CD4-positive, alpha-beta T cell (primary cell): ENCODE data around the gene CD63. TPM values are rescaled to one million over a fixed set of nuclear protein-coding genes. Genes with fewer than 3 reads are reported as not detected.

ENCODE experiments used
- ATAC-seq: fragments of 200-7000 bp; cut with Tn5 transposase; one replicate; pipeline ENCODE4 v1.10.0; 2022; ENCODE audit warnings: mild to moderate bottlenecking; ENCODE audit not compliant: poor library complexity
- CTCF ChIA-PET: fragments of 350-600 bp; sonication (Branson Sonifier 250); formaldehyde crosslinking; loops from one replicate; lab custom pipeline; 2021; ENCODE audit warnings: antibody characterized with exemption, inconsistent platforms; lab: Charles Lee
- POLR2A ChIA-PET: fragments of 350-600 bp; sonication (Branson Sonifier 250); formaldehyde crosslinking; loops from one replicate; lab custom pipeline; 2021; ENCODE audit warnings: antibody characterized with exemption, inconsistent platforms; lab: Charles Lee
- DNase-seq, 14 experiments: peaks; one replicate each; pipeline ENCODE4 v3.0.0-alpha.2; 2013 to 2020; ENCODE audit warnings: mixed read lengths in 2 of 14
- H3K27ac ChIP-seq, 2 donors: one replicate each; pipeline versions ENCODE4 v1.5.1 to v1.7.0; 2013; ENCODE audit warnings: low read length in 2 of 2, low read depth in 1 of 2, mild to moderate bottlenecking in 1 of 2
- H3K27me3 ChIP-seq, 2 experiments: 1 replicate in 1 of 2; 2 replicates in 1 of 2; pipeline versions ENCODE4 v1.6.1 to v1.7.0; 2013; ENCODE audit warnings: low read length in 2 of 2, control low read depth in 1 of 2, mild to moderate bottlenecking in 1 of 2, moderate library complexity in 1 of 2; ENCODE audit not compliant: insufficient read depth in 2 of 2, control insufficient read depth in 1 of 2
- H3K36me3 ChIP-seq: one replicate; pipeline ENCODE4 v1.6.1; 2013; ENCODE audit warnings: low read length, control low read depth; ENCODE audit not compliant: insufficient read depth
- H3K4me1 ChIP-seq: one replicate; pipeline ENCODE4 v1.6.1; 2013; ENCODE audit warnings: low read length, control low read depth; ENCODE audit not compliant: insufficient read depth
- H3K4me3 ChIP-seq: one replicate; pipeline ENCODE4 v1.5.1; 2013; ENCODE audit warnings: mild to moderate bottlenecking, low read length, moderate library complexity
- H3K9me3 ChIP-seq, 2 experiments: 1 replicate in 1 of 2; 2 replicates in 1 of 2; pipeline versions ENCODE4 v1.6.1 to v1.7.0; 2013; ENCODE audit warnings: low read length in 2 of 2, mild to moderate bottlenecking in 2 of 2, control low read depth in 1 of 2, moderate library complexity in 1 of 2; ENCODE audit not compliant: control insufficient read depth in 1 of 2, insufficient read depth in 1 of 2
- H3K27ac Mint-ChIP-seq: one replicate; pipeline ENCODE4 v1.8.0; 2020; ENCODE audit warnings: mixed read lengths
- H3K27me3 Mint-ChIP-seq: one replicate; pipeline ENCODE4 v1.8.0; 2021; ENCODE audit warnings: mixed read lengths
- H3K36me3 Mint-ChIP-seq: one replicate; pipeline ENCODE4 v1.8.0; 2021; ENCODE audit warnings: low read depth, mixed read lengths
- H3K4me1 Mint-ChIP-seq: one replicate; pipeline ENCODE4 v1.8.0; 2021; ENCODE audit warnings: low read depth, mixed read lengths
- H3K4me3 Mint-ChIP-seq: one replicate; pipeline ENCODE4 v1.8.0; 2020; ENCODE audit warnings: mild to moderate bottlenecking, mixed read lengths
- H3K9me3 Mint-ChIP-seq: one replicate; pipeline ENCODE4 v1.8.0; 2020; ENCODE audit warnings: mixed read lengths
- intact Hi-C, 2 experiments: fragments of 100-400 bp; cut with DNase I in 1 of 2; cut with micrococcal nuclease in 1 of 2; formaldehyde crosslinking; loops; one replicate each; pipeline versions ENCODE4 v1.15.1 to v1.9.0; 2023 to 2025; cut with DNase I, micrococcal nuclease
- total RNA-seq, 174 experiments: library from RNA in 2 of 174; stranded (reverse) in 2 of 174; gene quantifications; one replicate each; pipeline ENCODE4 v1.2.3 and lab custom pipeline; 2021 to 2026
- TF ChIP-seq, protein P1 (sequence below): fragments of 200-600 bp; IDR thresholded peaks from one replicate; pipeline ENCODE4 v1.8.0; 2022; ENCODE audit warnings: antibody characterized with exemption, mild to moderate bottlenecking

The CD63 gene
- total RNA-seq, 2 experiments from 2014 or later = 34.0 to 36.4 TPM

- Mint-ChIP-seq H3K4me3 (no peak overlapping the region), H3K27me3 (no peaks in the 10 kb centered on the region), H3K27ac (no peak overlapping the region), H3K9me3 (no peaks in the 10 kb centered on the region), H3K4me1 (no peaks in the 10 kb centered on the region), H3K36me3 (no peaks in the 10 kb centered on the region)
- ChIA-PET POLR2A (no interaction called here), CTCF (no interaction called here)
- H3K4me3 ChIP-seq = no peak overlapping the region
- no peaks in the 10 kb centered on the region for H3K9me3 ChIP-seq
- intact Hi-C loops = no loop called here
- H3K27me3 ChIP-seq = peaks cover 0 to 3% of the 10 kb centered on the region in 2 experiments
- ATAC-seq (no peak), DNase-seq (peak in 1 of 14 experiments; percentile 9)
- H3K36me3 ChIP-seq = no peaks in the 10 kb centered on the region
- no peak overlapping the region for H3K27ac ChIP-seq
- TF ChIP-seq, protein P1, sequence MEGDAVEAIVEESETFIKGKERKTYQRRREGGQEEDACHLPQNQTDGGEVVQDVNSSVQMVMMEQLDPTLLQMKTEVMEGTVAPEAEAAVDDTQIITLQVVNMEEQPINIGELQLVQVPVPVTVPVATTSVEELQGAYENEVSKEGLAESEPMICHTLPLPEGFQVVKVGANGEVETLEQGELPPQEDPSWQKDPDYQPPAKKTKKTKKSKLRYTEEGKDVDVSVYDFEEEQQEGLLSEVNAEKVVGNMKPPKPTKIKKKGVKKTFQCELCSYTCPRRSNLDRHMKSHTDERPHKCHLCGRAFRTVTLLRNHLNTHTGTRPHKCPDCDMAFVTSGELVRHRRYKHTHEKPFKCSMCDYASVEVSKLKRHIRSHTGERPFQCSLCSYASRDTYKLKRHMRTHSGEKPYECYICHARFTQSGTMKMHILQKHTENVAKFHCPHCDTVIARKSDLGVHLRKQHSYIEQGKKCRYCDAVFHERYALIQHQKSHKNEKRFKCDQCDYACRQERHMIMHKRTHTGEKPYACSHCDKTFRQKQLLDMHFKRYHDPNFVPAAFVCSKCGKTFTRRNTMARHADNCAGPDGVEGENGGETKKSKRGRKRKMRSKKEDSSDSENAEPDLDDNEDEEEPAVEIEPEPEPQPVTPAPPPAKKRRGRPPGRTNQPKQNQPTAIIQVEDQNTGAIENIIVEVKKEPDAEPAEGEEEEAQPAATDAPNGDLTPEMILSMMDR = no peak
- no peaks in the 10 kb centered on the region for H3K4me1 ChIP-seq
These were observed 34.7 kb downstream of the CD63 start for GRCh38 chr12:55694188-55694515.

DNA sequence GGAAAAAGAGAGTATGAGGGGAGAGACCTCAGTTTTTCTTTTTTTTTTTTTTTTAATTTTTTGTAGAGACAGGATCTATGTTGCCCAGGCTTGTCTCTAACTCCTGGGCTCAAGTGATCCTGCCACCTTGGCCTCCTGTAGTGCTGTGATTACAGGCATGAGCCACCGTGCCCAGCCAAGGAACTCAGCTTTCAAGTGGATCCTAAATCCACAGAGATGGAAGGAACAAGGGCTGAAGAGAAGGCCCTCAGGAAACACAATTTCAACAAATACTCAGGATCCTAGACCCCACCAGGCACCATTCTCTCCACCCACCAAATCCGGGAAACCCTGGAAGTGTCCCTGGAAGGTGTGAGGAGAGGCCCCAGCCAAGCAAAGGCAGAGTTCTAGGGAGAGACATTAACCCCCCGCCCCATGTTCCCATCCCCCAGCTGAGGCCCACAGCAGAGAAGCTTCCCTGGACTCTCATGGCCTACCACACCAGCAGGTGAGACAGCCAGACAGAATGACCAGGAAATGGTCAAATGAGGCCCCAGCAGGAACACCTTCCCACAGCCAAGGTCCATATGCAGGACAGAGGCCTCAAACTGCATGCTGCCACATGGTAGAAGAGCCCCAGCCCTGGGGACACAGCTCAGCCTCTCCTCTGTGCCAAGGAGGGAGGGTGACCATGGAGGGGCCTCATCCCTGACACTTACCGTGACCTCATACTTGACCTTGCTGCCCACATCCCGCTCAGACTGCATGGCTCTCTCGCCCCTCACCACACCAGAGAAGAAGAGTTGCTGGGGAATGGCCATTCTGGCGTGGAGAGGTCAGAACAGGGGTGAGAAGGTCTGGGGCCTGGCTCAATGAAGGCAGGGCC is 35.3 kb downstream of the CD63 start:
- CTCF ChIA-PET = no interaction called here
- Histone ChIP-seq H3K9me3 (no peaks in the 10 kb centered on the region), H3K36me3 (no peaks in the 10 kb centered on the region), H3K4me3 (no peak overlapping the region), H3K27ac (no peak overlapping the region), H3K4me1 (no peaks in the 10 kb centered on the region), H3K27me3 (peaks cover 0 to 3% of the 10 kb centered on the region in 2 experiments)
- ATAC-seq (no peak), DNase-seq (no peak)
- Mint-ChIP-seq H3K27ac (no peak overlapping the region), H3K36me3 (no peaks in the 10 kb centered on the region), H3K4me3 (no peak overlapping the region), H3K9me3 (no peaks in the 10 kb centered on the region), H3K4me1 (no peaks in the 10 kb centered on the region), H3K27me3 (no peaks in the 10 kb centered on the region)
- intact Hi-C loops = no loop called here
- TF ChIP-seq, protein P1 = no peak
- POLR2A ChIA-PET = no interaction called here

DNA sequence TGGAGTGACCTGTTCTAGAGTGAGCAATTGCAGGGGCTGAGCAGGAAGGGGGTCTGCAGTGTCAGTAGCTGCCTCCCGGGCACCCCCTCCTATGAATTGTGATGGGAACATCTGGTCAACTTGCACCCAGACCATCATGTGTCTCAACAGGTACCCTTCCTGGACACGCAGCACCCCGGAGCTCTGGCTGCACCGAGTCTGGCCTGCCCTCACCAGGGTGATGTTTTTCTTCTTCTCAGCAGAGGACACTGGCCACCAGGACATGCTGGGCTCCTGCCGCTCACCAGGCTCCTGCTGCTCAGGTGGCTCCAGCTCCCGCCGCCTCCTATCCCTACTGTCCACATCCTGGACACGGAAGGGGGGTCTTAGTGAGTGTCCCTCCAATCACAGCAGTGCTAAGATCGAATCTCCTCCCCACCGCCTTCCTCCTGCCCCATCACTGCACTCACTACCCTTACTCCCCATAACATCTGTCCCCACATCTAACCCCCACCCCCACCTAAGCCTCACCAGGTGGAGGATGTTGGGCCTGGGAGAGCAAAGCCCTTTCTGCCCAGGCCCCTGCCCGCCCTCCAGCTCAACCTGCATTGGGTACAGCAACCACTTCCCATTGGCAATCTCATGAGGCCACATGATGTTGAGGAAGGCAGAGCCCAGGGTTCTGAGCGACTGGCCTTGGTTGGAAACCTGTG is 36.0 kb downstream of the CD63 start:
- ChIA-PET CTCF (no interaction called here), POLR2A (no interaction called here)
- intact Hi-C loops = no loop called here
- Histone ChIP-seq H3K4me1 (peaks cover 2% of the 10 kb centered on the region), H3K36me3 (no peaks in the 10 kb centered on the region), H3K4me3 (no peak overlapping the region), H3K9me3 (no peaks in the 10 kb centered on the region), H3K27ac (no peak overlapping the region), H3K27me3 (peaks cover 0 to 3% of the 10 kb centered on the region in 2 experiments)
- Mint-ChIP-seq H3K4me1 (no peaks in the 10 kb centered on the region), H3K27ac (no peak overlapping the region), H3K27me3 (no peaks in the 10 kb centered on the region), H3K4me3 (no peak overlapping the region), H3K36me3 (no peaks in the 10 kb centered on the region), H3K9me3 (no peaks in the 10 kb centered on the region)
- ATAC-seq (no peak), DNase-seq (peak in 1 of 14 experiments; percentile 30)
- TF ChIP-seq, protein P1 = no peak
